Endothelial cell of umbilical vein (primary cell): Measurements from ENCODE around the gene TCAP. TPM values are rescaled to one million over a fixed set of nuclear protein-coding genes. Genes with fewer than 3 reads are reported as not detected.

Experiments
- Bru-seq: library from RNA; stranded (reverse); fragments of 400-500 nt; gene quantifications from one replicate; lab custom pipeline; 2021; lab: Mats Ljungman, UMichigan
- BruChase-seq, 2 experiments: library from RNA; stranded (reverse); fragments of 400-500 nt; gene quantifications; one replicate each; lab custom pipeline; 2021; lab: Mats Ljungman, UMichigan
- BruUV-seq: library from RNA; stranded (reverse); fragments of 400-500 nt; replicated peaks from 2 replicates; lab custom pipeline; 2021; lab: Mats Ljungman, UMichigan
- CTCF ChIA-PET: fragments of 300-600, 350-600 bp; sonication (Branson Sonifier 250); formaldehyde crosslinking; loops from one replicate; lab custom pipeline; 2021; ENCODE audit warnings: antibody characterized with exemption, inconsistent platforms; lab: Charles Lee
- POLR2A ChIA-PET: fragments of 300-600, 350-600 bp; sonication (Branson Sonifier 250); formaldehyde crosslinking; loops from one replicate; lab custom pipeline; 2021; ENCODE audit warnings: antibody characterized with exemption, inconsistent platforms; lab: Charles Lee
- DNase-seq: peaks from one replicate; pipeline ENCODE4 v3.0.0-alpha.2; 2011; ENCODE audit warnings: low read depth, low spot score
- FAIRE-seq: peaks from 2 replicates; lab custom pipeline; 2011; peaks lifted over from hg19 to GRCh38; lab: Jason Lieb, UNC
- H2AFZ ChIP-seq: 2 replicates; pipeline ENCODE4 v1.6.0; 2012; ENCODE audit warnings: low read depth, low read length, control low read depth, inconsistent platforms
- H3K27ac ChIP-seq: 2 replicates; pipeline ENCODE4 v1.5.1; 2011; ENCODE audit warnings: low read depth, mild to moderate bottlenecking, control low read depth, low read length, moderate library complexity; ENCODE audit not compliant: insufficient read depth
- H3K27me3 ChIP-seq, 2 experiments: 2 replicates each; pipeline versions ENCODE4 v1.6.0 to v1.6.1; 2011; ENCODE audit warnings: low read length in 2 of 2, mixed read lengths in 1 of 2; ENCODE audit not compliant: control insufficient read depth in 2 of 2, insufficient read depth in 2 of 2
- H3K36me3 ChIP-seq, 2 experiments: 2 replicates in 1 of 2; 3 replicates in 1 of 2; pipeline ENCODE4 v1.5.1; 2011; ENCODE audit warnings: low read length in 2 of 2, mild to moderate bottlenecking in 1 of 2, moderate library complexity in 1 of 2; ENCODE audit not compliant: control insufficient read depth in 2 of 2, insufficient read depth in 2 of 2; ENCODE audit errors: extremely low read depth in 1 of 2
- H3K4me1 ChIP-seq: 3 replicates; pipeline ENCODE4 v1.5.1; 2011; ENCODE audit warnings: mild to moderate bottlenecking, low read length; ENCODE audit not compliant: control insufficient read depth, insufficient read depth; ENCODE audit errors: extremely low read depth
- H3K4me2 ChIP-seq: 2 replicates; pipeline ENCODE4 v1.6.1; 2011; ENCODE audit warnings: low read length, control low read depth, mixed read lengths; ENCODE audit not compliant: insufficient read depth
- H3K4me3 ChIP-seq, 3 experiments: fragments of 200-600 bp in 1 of 3; sonication (generic), shearing (Covaris generic) in 1 of 3; replicated peaks in 1 of 3; 2 replicates each; pipeline ENCODE4 v1.5.1; 2011 to 2016; ENCODE audit warnings: control low read depth in 3 of 3, low read length in 3 of 3, mild to moderate bottlenecking in 2 of 3, inconsistent platforms in 1 of 3, low read depth in 1 of 3, moderate library complexity in 1 of 3; ENCODE audit not compliant: insufficient read depth in 1 of 3
- H3K79me2 ChIP-seq: 2 replicates; pipeline ENCODE4 v1.6.0; 2012; ENCODE audit warnings: low read length, inconsistent platforms; ENCODE audit not compliant: control insufficient read depth, insufficient read depth
- H3K9ac ChIP-seq: replicated peaks from 2 replicates; pipeline ENCODE3; 2011; ENCODE audit warnings: low read length, control low read depth; ENCODE audit not compliant: insufficient read depth; ENCODE audit errors: extremely low read depth
- H3K9me1 ChIP-seq: replicated peaks from 3 replicates; pipeline ENCODE4 v1.6.0; 2011; ENCODE audit warnings: mild to moderate bottlenecking, low read length; ENCODE audit not compliant: control insufficient read depth, insufficient read depth; ENCODE audit errors: extremely low read depth
- H3K9me3 ChIP-seq: replicated peaks from 2 replicates; pipeline ENCODE4 v1.5.1; 2012; ENCODE audit warnings: low read length, inconsistent platforms; ENCODE audit not compliant: control insufficient read depth, insufficient read depth
- H4K20me1 ChIP-seq: replicated peaks from 2 replicates; pipeline ENCODE3; 2011; ENCODE audit warnings: mild to moderate bottlenecking, low read length; ENCODE audit not compliant: control insufficient read depth, insufficient read depth; ENCODE audit errors: extremely low read depth
- EZH2 ChIP-seq: IDR thresholded peaks from 2 replicates; pipeline ENCODE4 v1.6.1; 2012; ENCODE audit warnings: borderline replicate concordance, low read depth, mild to moderate bottlenecking, moderate library complexity, low read length, inconsistent platforms; ENCODE audit not compliant: severe bottlenecking
- FOS ChIP-seq: IDR thresholded peaks from 2 replicates; pipeline ENCODE4 v1.6.1; 2011; ENCODE audit warnings: mild to moderate bottlenecking, low read length, moderate library complexity, borderline replicate concordance; ENCODE audit not compliant: insufficient read depth
- GATA2 ChIP-seq: IDR thresholded peaks from 2 replicates; pipeline ENCODE4 v1.7.0; 2011; ENCODE audit warnings: low read depth, mild to moderate bottlenecking, moderate library complexity, mixed read lengths, low read length; ENCODE audit not compliant: insufficient read length, insufficient read depth
- JUN ChIP-seq: IDR thresholded peaks from 2 replicates; pipeline ENCODE4 v1.6.1; 2011; ENCODE audit warnings: borderline replicate concordance, low read depth; ENCODE audit not compliant: insufficient read length, insufficient read depth
- POLR2A ChIP-seq: IDR thresholded peaks from 2 replicates; pipeline ENCODE4 v1.6.1; 2012; ENCODE audit warnings: low read depth, mild to moderate bottlenecking, control low read depth, low read length
- POLR2AphosphoS5 ChIP-seq: IDR thresholded peaks from 2 replicates; pipeline ENCODE4 v1.6.1; 2012; ENCODE audit warnings: low read depth, mild to moderate bottlenecking, control low read depth, low read length, moderate library complexity; ENCODE audit not compliant: insufficient read depth
- dilution Hi-C: fragments of 300-500 bp; cut with MboI; formaldehyde crosslinking; loops from one replicate; pipeline ENCODE4 v1.15.0; 2019; ENCODE audit warnings: low sequenced_read_pairs; ENCODE audit not compliant: extremely low pct_ligation_motif_present
- intact Hi-C: fragments of 100-400 bp; cut with micrococcal nuclease; formaldehyde crosslinking; loops from one replicate; pipeline ENCODE4 v1.10.0; 2022
- long read RNA-seq: library from polyadenylated mRNA; stranded (forward); transcript quantifications from one replicate; pipeline ENCODE4 v2.0.0, GENCODE V29; 2021
- polyA minus RNA-seq, 3 experiments: library from RNA; depleted of rRNA, polyadenylated mRNA; stranded (reverse); fragments of >200 nt; gene quantifications; 1 replicate in 1 of 3; 2 replicates in 2 of 3; pipeline ENCODE4 v1.2.3, GENCODE V29; 2011
- polyA plus RNA-seq, 4 experiments: library from polyadenylated mRNA; depleted of rRNA in 3 of 4; stranded (reverse) in 3 of 4; unstranded in 1 of 4; fragments of >200 nt; gene quantifications; 2 replicates each; pipeline versions ENCODE4 v1.2.1 to v1.2.3, GENCODE V29; 2011 to 2012; ENCODE audit warnings: missing spikeins in 1 of 4
- total RNA-seq: library from RNA; stranded (reverse); gene quantifications from 2 replicates; pipeline ENCODE4 v1.2.3, GENCODE V29; 2021
- TF ChIP-seq, protein P1 (sequence below): IDR thresholded peaks from 2 replicates; pipeline ENCODE4 v1.6.1; 2011; ENCODE audit not compliant: insufficient read depth, insufficient read length

TCAP gene, protein sequence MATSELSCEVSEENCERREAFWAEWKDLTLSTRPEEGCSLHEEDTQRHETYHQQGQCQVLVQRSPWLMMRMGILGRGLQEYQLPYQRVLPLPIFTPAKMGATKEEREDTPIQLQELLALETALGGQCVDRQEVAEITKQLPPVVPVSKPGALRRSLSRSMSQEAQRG
- total RNA-seq (0.78 and 0.93 TPM in 2 replicates), polyA plus RNA-seq (0.46 and 0.51 TPM in 2 replicates), polyA minus RNA-seq (0.45 and 1.3 TPM in 2 replicates), Bru-seq, nascent RNA (percentile 40 among the genes with signal in this experiment), BruChase-seq, experiment 1, labeled RNA remaining after a 6-hour chase (percentile 67 among the genes with signal in this experiment), BruChase-seq, experiment 2, labeled RNA remaining after a 2-hour chase (percentile 50 among the genes with signal in this experiment)
- 0.18 TPM in 1 of 2 replicates, not detected in the other for polyA plus RNA-seq (2011; cell fraction: cytosol; rRNA removed)
- polyA plus RNA-seq (2011; cell fraction: nucleus; rRNA removed), result 2.8 and 5.0 TPM in 2 replicates
- polyA plus RNA-seq (2012), result 0.29 and 1.3 TPM in 2 replicates
- polyA minus RNA-seq (2011; cell fraction: cytosol; rRNA and poly(A)+ RNA removed), result 1.0 TPM
- 1.1 and 1.8 TPM in 2 replicates for polyA minus RNA-seq (2011; cell fraction: nucleus; rRNA and poly(A)+ RNA removed)
- long read RNA-seq, result 0 reads

DNA sequence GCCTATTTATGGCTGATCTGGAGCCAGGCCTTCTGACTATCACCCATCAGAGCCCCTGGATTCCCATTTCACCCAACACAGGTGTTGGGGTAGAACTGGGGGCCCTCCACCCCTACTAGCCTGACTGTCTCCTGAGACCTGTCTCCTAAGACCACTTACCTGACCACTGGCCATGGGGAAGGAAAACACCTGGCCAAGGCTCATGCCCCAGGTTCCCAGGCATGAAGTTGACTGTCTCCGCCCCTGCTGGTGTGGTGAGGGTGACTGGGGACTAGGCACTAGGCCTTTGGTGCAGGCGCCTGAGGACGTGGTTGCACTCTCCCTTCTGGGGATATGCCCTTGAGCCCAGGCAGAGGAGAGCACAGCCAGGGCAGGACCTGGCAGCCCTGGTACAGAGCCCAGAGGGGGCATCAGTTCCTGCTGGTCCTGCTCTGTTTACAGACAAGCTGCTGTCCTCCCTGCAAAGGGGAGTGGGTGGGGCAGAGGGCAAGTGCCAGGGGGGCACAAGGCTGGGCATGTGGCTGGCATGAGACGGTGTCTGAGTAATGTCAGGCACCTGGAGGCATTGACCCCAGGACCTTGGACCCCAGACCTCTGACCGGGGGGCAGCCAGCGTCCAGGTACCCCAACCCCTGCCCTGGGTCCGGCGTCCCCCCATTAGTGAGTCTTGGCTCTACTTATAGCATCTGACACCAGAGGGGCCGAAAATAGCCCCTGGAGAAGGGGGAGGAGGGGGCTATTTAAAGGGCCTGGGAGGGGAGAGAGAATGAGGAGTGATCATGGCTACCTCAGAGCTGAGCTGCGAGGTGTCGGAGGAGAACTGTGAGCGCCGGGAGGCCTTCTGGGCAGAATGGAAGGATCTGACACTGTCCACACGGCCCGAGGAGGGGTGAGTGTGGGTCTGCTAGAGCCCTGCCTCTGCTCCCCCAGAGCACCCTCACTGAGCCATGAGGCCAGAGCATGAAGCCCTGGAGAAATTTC, at the start of gene TCAP:
Gene TCAP, plus strand, starts transcription at position 769 of the 981 bp plus-strand sequence. Its CDS starts 11 bp downstream, at position 780.
- Histone ChIP-seq H3K9me1 (no peaks in the 10 kb centered on the region), H3K27me3 (peaks cover 6 to 10% of the 10 kb centered on the region in 2 experiments), H3K4me2 (no peak within 1 kb of the TSS), H3K4me3 (no peak within 1 kb of the TSS), H3K9me3 (no peaks in the 10 kb centered on the region), H3K79me2 (no peaks in the 10 kb centered on the region), H3K4me1 (peaks cover 6% of the 10 kb centered on the region), H3K36me3 (peaks cover 0 to 2% of the 10 kb centered on the region in 2 experiments), H3K27ac (no peak within 1 kb of the TSS), H4K20me1 (no peaks in the 10 kb centered on the region), H3K9ac (no peak within 1 kb of the TSS), H2AFZ (no peak within 1 kb of the TSS)
- TF ChIP-seq EZH2, result no peak
- TF ChIP-seq FOS, result no peak
- TF ChIP-seq, protein P1, sequence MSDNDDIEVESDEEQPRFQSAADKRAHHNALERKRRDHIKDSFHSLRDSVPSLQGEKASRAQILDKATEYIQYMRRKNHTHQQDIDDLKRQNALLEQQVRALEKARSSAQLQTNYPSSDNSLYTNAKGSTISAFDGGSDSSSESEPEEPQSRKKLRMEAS, result no peak
- no peak for TF ChIP-seq JUN
- TF ChIP-seq POLR2A, result no peak
- TF ChIP-seq GATA2, result no peak
- TF ChIP-seq POLR2AphosphoS5, result no peak
- POLR2A ChIA-PET, result no interaction called here
- intact Hi-C loops (no loop called here), dilution Hi-C loops (no loop called here)
- DNase-seq, result no peak
- FAIRE-seq, result no peak
- BruUV-seq, result no TSS peak
- CTCF ChIA-PET, result interaction anchor here (0.8 to 13.1 kb wide), 7 partner anchors 12 to 45 kb away, joined by 3 to 291 read pairs (median 3); no protein-coding TSS in a partner anchor
